Stimulated activated CD8-positive, alpha-beta memory T cell treated with anti-CD3 and anti-CD28 coated beads, Interleukin-4, amount 100 ng/mL, for 1 hour (primary cell): Measurements from ENCODE around the gene UFSP1.

Source experiments
- DNase-seq, 2 donors: peaks; one replicate each; pipeline ENCODE4 v3.0.0-alpha.2; 2020; ENCODE audit warnings: low read depth in 2 of 2, low spot score in 1 of 2

Gene UFSP1

DNA sequence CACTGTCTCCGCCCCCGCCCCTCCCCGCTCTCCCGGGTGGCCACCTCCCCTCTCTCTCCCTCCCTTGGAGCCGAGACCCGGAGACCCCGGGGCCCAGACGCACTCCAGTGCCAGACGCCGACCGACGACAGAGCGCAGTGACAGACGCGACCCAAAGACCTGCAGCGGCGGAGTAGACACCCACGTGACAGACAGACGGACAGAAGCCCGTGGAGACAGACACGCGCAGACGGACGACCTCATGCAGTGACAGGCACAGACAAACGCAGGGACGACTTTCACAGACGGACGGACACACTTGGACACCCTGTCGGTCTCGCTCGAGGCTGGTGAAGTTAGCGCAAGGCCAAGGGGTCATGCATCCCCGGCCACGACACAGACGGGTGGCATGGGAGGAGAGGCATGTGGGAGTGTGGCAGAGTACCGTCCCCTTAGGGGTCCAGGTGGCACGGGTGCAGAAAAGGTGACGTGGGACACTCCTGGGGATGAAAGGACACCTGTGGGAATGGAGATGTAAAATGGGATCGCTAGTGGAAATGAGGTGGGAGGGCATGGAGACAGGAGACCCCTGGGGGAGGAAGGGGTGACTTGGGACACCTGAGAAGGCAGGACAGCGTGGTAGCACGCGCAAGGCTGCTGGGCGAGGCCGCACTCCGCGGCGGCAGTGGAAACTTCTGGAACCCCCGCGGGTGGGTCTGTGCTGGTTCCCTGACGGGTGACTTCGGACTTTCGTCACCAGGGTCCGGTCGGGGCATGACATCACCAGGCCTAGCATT is 6.6 kb upstream of the UFSP1 start:
- no peak for DNase-seq

DNA sequence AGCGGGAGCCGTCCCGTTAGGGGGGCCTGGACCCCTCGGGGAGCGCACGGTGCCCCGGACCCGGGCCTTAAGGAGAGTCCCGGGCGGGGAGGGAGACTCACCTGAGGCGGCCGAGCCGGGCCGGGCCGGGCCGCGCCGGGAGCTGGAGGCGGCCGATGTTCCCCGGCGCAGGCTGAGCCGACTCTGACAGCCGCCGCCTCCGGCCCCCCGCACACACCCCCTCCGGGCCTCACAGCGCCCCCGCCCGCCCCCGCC is 6.1 kb upstream of the UFSP1 start, which contains the start of gene ACHE:
TSS of gene ACHE (minus strand) at position 188 of the 255 bp plus-strand sequence. CDS start 1,656 bp downstream, outside the sequence.
- DNase-seq = no peak

DNA sequence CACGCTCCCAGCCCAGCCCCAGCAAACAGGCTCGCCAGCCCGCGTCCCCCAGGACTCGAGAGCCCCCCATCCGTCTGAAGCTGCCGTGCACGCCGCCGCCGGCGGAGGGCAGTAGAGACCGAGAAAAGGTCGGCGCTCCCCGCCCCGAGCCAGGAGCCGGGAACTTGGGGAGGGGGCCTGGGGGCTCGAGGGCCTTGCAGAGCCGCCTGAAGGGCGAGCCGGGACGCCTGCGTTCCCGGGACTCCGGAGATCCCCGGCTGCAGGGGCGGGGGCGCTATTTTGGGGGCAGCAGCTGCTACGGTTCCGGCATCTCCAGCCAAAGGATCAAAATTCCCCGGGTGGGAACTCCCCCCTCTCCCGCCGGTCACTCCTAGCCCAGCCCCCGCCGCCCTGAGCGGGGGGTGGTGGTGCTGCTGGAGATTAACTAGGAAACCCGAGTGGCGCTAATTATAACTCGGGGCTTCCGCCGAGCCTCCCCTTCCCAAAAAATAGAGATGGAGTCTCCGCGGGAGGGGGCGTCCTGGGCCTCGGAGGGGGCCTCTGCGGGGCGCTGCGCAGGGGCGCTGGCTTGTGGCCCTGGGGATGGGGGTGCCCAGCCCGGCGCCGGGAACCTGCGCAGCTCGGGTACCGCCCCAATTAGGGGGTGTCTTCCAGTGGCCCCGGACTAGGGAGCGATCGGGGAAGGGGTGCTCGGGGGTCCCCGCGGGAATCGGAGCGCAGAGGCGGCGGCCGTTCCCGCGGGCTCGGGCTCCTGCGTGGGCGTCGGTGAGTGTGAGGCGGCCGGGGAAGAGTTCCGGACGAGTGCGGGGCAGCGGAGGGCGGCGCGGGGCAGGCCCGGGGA is 5.6 kb upstream of the UFSP1 start:
- no peak for DNase-seq

DNA sequence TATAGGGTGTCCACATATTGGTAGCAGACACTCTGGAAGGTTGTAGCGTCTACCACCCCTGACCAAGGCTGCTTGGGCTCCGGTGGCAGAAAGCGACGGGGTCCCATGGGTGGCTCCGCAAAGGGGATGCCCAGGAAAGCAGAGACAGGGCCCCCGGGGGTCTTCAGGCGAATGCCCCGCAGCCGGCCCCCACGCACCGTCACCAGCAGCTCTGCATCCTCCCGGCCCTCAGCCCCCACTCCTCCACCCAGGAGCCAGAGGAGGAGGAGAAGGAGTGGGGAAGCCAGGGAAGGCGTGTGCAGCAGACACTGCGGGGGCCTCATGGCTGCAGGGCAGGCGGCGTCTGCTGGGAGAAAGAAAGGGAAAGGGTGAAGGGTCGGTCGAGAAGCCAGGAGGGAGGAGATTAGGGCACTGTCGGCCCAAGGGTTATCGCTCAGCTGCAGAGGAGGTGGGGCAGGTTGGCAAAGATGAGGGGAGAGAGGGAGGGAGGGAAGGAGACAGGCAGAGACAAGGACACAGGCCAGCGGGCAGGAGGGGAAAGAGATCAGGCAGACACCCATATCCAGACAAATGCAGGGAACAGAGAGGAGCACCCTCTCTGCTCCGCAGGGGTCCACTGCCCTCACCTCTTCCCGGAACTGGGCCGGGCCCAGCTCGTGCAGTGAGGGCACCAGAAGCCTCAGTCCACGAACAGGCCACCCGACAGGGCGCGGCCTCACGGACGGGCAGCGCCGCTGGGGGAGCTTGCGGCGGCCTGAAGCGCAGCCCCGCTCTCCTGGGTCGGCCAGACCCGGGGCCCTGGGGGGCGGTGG is 4.6 kb upstream of the UFSP1 start:
- no peak for DNase-seq

DNA sequence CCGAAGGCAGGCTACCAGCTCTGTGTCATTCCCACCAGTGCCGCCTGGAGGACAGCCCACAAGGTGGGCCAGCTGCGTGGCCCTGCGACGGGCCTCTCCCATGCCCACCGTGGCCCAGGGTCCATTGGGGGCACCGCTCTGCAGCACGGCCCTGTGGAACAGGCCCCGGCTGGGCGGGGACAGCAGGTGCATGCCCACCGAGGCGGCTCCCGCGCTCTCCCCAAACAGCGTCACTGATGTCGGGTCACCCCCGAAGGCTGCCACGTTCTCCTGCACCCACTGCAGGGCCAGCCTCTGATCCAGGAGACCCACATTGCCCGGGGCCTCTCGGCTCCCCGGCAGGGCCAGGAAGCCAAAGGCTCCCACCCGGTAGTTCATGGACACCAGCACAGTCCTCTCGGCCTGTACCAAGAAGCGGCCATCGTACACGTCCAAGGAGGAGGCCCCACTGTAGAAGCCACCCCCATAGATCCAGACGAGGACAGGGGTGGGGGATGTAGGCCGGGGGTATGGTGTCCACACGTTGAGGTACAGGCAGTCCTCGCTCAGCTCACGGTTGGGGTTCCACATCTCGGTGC is 3.9 kb upstream of the UFSP1 start:
- no peak for DNase-seq

DNA sequence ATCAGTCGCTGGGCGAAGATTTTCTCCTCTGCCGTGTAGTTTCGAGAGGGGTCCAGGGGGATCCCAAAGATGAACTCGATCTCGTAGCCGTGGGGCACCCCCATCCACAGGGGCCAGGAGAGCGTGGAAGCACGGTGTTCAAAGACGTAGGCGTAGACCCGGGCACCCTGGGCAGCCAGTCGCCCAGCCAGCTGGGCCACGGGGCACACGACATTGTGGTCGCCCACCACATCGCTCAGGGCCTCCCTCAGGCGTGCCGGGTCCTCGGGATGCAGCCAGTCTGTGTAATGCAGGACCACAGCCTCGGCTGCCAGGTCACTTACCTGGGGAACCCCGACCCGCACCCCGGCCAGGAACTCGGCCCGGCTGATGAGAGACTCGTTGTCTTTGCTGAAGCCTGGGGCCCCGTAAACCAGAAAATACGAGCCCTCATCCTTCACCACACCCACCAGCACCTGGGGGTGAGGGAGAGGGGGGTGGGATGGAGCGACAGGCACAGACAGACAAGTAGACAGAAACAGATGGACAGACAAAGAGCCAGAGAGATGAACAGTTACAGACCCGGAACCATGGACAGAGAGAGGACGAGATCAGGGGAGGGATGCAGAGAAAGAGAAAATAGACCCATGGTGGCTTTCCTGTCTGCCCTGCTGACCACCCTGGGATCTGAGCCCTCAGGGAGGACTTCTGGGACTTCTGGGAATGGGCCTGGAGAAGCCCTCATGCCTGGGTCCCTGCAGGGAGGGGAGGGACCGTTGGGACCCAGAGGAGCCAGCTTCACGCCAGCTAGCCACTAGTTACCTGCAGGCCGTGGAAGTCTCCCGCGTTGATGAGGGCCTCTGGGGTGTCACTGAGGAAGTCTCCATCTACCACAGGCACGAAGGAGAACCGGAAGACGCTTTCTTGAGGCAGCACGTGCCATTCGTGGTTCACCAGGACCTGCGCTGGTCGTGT is 3.1 kb upstream of the UFSP1 start:
- no peak for DNase-seq

DNA sequence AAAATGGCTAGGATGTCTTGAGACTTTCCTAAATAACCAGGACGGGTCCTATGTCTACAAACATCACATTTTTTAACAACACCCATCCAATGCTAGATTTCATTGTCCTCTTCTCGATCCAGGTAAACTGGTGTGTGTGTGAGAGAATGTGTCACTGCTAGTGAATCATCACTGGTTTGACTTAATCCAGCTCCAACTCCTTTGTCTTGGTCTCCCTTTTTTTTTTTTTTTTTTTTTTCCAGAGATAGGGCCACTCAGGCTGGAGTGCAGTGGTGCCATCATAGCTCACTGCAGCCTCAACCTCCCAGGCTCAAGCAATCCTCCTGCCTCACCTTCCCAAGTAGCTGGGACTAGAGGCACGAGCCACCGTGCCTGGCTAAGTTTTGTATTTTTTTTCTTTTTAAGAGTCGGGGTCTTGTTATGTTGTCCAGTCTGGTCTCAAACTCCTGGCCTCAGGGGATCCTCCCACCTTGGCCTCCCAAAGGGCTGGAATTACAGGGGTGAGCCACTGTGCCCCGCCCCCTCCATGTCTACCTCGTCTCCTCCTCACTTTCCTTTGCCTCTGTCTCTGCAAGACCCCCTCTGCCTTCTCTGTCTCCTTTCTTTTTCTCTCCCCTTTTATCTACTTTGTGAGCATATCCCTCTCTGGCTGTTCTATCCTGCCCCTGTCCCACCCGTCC is 2.2 kb upstream of the UFSP1 start:
- no peak for DNase-seq

DNA sequence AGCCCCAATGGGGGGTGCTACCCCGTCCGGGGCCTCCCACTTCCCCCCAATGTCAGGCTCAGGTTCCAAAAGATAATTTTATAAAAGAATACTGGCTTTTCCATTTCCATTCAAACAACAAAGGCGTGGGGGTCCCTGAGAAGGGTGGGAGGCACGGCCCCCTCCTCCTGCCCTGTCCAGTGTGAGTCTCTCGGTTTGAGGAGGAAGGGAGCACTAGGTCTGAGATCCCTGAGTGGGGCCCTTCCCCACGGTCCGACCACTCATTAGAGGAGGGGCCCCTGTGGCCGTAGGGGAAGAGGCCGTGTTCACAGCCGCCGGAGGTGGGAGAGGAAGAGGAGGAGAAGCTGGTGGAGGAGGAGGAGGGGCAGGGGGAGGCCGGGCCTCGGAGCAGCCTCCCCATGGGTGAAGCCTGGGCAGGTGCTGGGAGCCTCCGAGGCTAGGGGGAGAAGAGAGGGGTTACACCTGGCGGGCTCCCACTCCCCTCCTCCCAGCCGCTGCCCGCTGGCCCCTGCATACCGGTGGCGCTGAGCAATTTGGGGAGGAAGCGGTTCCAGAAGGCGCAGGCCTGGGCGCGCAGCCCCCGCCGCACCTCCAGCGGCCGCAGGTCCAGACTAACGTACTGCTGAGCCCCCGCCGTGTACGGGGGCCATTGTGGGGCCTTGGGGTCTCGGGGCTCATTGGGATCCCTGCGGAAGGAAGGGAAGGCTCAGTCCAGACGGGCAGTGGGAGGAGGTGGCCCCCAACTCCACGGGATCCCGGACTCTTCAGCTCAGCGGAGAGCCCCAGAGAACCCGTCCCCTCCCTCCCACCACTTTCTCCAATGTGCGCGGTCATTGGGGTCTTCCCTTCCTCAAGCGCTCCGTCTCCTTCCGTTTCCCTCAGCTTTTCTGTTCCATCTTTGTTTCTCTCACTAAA is 1.4 kb upstream of the UFSP1 start:
- DNase-seq = no peak

DNA sequence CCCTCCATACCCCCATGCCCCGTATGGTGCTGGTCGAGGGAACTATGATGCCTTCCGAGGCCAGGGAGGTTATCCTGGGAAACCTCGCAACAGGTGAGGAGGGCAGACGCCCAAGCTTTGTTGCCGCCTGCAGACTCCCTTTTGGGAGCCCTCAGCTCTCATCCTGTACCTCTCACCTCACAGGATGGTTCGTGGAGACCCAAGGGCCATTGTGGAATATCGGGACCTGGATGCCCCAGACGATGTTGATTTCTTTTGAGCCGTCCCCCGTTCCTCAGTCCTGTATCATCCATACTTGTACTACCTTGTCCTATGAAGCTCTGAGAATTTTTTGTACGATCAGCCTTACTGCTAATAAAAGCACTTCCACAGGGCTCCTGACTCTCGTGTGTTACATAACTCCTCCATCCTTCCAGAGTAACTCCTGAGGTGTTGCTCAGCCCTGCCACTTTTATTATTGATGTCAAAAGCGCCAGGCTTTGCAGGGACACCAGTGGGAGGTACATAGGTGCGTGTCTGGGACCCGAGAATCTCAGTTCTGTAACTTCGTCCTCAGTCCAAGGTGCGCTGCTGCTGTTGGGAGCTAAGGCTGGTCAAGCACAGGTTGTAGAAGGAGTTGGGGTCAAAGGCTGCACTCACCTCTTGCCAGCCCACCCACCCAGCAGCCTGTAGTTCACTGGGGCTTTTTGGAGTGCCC is 1.1 kb downstream of the UFSP1 start:
- no peak for DNase-seq

DNA sequence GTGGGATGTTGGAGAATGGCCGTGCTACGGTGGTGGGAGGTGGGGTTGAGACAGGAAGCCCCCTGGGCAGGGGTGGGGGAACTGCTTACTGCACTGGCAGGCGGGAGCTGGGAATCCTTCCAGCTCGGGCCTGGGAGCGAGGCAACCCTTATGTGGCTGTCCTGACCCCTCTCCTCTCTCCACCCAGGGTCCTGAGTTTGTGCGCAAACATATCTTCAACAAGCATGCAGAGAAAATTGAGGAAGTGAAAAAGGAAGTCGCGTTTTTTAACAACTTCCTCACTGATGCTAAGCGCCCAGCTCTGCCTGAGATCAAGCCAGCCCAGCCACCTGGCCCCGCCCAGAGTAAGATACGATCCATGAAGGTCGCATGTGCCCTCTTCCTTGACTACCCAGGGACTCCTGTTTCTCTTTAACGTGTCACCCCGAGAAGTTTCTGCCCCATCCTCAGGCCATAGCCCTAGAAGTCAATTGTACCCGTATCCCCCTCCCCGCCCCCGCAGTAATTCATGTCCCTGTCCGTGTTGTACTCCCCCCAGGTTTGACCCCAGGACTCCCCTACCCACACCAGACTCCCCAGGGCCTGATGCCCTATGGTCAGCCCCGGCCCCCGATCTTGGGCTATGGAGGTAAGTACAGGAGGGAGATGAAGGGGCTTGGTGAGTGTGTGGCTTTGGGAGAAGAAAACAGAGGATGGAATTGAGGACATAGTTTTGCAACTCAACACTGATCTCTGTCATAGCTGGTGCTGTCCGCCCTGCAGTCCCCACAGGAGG is 1.8 kb downstream of the UFSP1 start:
- no peak for DNase-seq

DNA sequence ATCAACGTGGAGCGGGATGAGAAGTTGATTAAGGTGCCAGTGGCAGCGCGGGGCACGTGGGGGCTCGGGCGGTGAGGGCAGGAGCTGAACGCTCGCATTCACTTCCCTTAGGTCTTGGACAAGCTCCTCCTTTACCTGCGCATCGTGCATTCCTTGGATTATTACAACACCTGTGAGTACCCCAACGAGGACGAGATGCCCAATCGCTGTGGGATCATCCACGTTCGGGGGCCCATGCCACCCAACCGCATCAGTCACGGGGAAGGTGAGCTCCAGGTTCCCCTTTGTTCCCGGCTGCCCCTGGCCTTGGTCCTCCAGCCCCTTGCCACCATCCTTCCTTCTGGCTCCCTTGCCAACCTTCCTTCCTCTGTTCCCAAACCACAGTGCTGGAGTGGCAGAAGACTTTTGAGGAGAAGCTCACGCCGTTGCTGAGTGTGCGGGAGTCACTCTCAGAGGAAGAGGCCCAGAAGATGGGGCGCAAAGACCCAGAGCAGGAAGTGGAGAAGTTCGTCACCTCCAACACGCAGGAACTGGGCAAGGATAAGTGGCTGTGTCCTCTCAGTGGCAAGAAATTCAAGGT is 2.5 kb downstream of the UFSP1 start:
- DNase-seq = no peak

DNA sequence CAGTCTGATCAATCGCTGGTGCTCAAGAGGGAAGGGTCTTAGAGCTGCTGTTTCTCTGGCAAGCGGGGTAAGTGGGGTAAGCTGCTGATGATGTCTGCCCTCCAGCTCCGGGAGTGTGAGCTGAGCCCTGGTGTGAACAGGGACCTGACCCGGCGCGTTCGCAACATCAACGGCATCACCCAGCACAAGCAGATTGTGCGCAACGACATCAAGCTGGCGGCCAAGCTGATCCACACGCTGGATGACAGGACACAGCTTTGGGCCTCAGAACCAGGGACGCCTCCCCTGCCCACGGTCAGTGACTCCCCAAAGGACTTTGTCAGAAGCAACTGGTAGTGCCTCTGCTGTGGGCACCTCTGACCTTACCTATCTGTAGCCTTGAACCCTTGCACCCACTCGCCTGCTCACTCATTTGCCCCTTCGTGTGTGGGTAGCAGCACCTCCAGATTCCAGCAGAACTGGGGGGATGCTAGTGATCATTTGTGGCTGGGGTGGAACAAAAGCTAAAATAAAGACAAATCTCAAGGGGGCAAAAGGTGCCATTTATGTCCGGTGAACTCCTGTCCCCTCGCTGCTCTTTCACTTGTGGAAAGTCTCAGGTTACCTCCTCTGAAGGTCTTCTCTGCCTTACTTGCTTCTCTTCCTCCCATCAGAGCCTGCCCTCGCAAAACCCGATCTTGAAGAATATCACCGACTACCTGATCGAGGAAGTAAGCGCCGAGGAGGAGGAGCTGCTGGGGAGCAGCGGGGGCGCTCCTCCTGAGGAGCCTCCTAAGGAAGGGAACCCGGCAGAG is 3.2 kb downstream of the UFSP1 start:
- DNase-seq = no peak

DNA sequence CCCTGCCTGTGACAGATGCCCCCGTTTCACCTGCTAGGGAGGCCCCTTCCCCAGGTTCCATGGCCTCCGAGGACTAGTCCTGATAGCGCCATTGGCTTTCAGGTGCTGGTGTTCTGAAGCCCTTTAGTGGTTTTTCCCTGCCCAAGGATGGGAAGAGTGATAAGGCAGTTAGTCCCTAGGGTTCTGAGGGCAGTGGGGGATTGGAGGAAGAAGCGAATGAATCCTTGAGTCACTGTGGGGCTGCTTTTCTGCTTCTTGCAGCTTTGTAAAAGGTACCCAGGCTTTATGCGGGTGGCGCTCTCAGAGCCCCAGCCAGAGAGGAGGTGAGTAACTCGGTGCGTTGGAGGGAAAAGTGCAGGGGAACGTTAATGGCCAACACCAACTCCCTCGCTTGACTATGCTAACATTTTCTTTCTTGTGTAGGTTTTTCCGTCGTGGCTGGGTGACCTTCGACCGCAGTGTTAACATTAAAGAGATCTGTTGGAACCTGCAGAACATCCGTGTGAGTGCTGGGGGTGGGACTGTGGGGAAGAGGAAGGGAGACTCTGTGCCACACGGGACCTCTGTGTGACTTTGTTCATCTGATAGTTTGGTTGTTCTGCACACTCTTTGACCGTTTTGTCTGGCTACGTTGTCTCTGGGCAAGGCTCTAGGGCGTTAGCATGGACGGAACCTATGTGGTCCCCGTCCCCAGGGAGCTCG is 3.9 kb downstream of the UFSP1 start:
- DNase-seq = no peak

DNA sequence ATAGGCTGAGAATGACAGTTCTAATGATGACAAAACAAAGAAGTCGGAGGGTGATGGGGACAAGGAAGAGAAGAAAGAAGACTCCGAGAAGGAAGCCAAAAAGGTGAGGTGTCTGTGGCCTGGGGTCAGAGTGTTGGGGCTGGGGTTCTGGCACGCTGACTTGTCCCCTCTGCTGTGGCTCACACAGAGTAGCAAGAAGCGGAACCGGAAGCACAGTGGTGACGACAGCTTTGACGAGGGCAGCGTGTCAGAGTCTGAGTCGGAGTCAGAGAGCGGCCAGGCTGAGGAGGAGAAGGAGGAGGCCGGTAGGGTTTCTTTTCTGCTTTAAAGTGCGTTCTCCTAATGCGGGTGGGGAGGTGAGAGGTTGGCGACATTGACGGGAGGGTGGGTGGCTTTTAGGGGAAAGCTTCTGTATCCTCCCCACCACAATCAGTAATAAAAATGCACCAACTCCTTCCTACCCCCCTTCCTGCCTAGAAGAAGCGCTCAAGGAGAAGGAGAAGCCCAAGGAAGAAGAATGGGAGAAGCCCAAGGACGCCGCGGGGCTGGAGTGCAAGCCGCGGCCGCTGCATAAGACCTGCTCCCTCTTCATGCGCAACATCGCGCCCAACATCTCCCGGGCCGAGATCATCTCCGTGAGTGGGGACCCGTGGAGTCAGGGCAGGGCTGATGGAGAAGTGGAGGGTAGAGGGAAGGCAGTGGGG is 4.6 kb downstream of the UFSP1 start:
- DNase-seq = no peak
